Osteoblast (primary cell): ENCODE data around the gene ATP9A. TPM values are rescaled to one million over a fixed set of nuclear protein-coding genes. Genes with fewer than 3 reads are reported as not detected.
"Not testable (repeated sequence)": the region's sequence is repeated elsewhere in the genome, so short reads cannot be mapped to it uniquely, and the experiment has no call there.

Experiments used
- DNase-seq: peaks from one replicate; pipeline ENCODE4 v3.0.0; 2011; ENCODE audit warnings: low spot score, mixed read lengths; ENCODE audit not compliant: insufficient read length; ENCODE audit errors: missing footprints
- H2AFZ ChIP-seq: 2 replicates; pipeline ENCODE4 v1.6.0; 2011; ENCODE audit warnings: mild to moderate bottlenecking, low read length
- H3K27ac ChIP-seq: 2 replicates; pipeline ENCODE4 v1.5.1; 2011; ENCODE audit warnings: mild to moderate bottlenecking, low read depth, low read length, moderate library complexity
- H3K27me3 ChIP-seq: 2 replicates; pipeline ENCODE4 v1.6.0; 2012; ENCODE audit warnings: mild to moderate bottlenecking, control low read depth, inconsistent platforms, low read length, moderate library complexity; ENCODE audit not compliant: insufficient read depth
- H3K36me3 ChIP-seq: 2 replicates; pipeline ENCODE4 v1.5.1; 2011; ENCODE audit warnings: mild to moderate bottlenecking, low read length, control low read depth, moderate library complexity; ENCODE audit not compliant: insufficient read depth
- H3K4me1 ChIP-seq: 2 replicates; pipeline ENCODE4 v1.5.1; 2011; ENCODE audit warnings: mild to moderate bottlenecking, low read length, control low read depth, moderate library complexity; ENCODE audit not compliant: insufficient read depth
- H3K4me2 ChIP-seq: 2 replicates; pipeline ENCODE4 v1.6.0; 2011; ENCODE audit warnings: mild to moderate bottlenecking, low read length; ENCODE audit not compliant: insufficient read depth
- H3K4me3 ChIP-seq: fragments of 200-600 bp; sonication (generic); 3 replicates; pipeline ENCODE4 v1.5.1; 2012; ENCODE audit warnings: mild to moderate bottlenecking, low read length, inconsistent platforms; ENCODE audit not compliant: insufficient read depth
- H3K79me2 ChIP-seq: 2 replicates; pipeline ENCODE4 v1.6.0; 2012; ENCODE audit warnings: mild to moderate bottlenecking, low read length, control low read depth, inconsistent platforms; ENCODE audit not compliant: insufficient read depth
- H3K9me3 ChIP-seq: 2 replicates; pipeline ENCODE4 v1.5.1; 2011; ENCODE audit warnings: low read depth, low read length, control low read depth
- H4K20me1 ChIP-seq: 2 replicates; pipeline ENCODE4 v1.6.0; 2012; ENCODE audit warnings: mild to moderate bottlenecking, low read length, control low read depth; ENCODE audit not compliant: insufficient read depth
- total RNA-seq: library from RNA; depleted of rRNA; stranded (reverse); fragments of >200 nt; gene quantifications from 2 replicates; pipeline ENCODE4 v1.2.3, GENCODE V29; 2012
- TF ChIP-seq, protein P1 (sequence below): IDR thresholded peaks from 2 replicates; pipeline ENCODE4 v1.5.1; 2011; ENCODE audit warnings: mild to moderate bottlenecking, low read depth, low read length, moderate library complexity; ENCODE audit errors: extremely low read depth

Gene ATP9A
- total RNA-seq, 1 donor = 48.9 TPM

DNA sequence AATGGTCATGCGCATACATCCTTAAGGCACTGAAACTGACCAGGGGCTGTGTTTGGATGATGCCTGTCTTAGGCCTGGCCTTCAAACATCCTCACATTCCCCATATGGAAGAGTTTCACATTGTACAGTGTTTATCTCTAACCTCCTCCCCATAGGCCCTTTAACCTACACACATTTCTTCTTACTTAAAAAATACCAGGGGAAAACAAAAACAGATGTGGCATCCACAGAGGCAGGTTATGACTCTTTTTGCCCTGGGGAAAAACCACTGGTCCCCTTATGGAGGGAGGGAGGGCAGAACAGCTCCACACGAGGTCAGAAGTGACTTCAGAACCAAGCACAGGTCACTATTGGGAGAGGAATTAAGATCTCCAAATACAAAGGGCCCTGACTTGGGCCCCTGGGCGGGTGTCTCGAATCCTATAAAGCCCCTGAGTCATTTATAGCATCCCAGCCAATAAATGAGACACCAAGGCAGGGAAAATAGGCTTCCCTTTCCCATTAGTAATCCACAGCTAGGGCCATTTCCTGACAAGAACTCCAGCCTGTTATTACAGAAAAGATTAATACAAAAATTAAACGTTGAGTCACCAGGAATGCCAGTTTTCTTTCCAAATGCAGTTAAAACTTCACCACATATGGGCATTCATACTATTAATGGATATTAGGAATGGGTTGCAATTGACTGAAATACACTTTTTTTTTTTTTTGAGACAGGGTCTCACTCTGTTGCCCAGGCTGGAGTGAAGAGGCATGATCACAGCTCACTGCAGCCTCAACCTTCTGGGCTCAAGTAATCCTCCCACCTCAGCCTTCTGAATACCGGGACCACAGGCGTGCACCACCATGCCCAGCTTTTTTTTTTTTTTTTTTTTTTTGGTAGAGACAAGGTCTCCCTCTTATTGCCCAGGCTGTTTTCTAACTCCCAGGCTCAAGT lies 107.2 kb downstream of the ATP9A start:
- Histone ChIP-seq H3K27me3 (no peaks in the 10 kb centered on the region), H3K27ac (peak overlapping the region; percentile 83), H3K9me3 (no peaks in the 10 kb centered on the region), H3K36me3 (no peaks in the 10 kb centered on the region), H3K4me2 (peak overlapping the region; percentile 39), H2AFZ (no peak overlapping the region), H4K20me1 (no peaks in the 10 kb centered on the region), H3K79me2 (no peaks in the 10 kb centered on the region), H3K4me3 (no peak overlapping the region), H3K4me1 (peaks cover 20% of the 10 kb centered on the region)
- DNase-seq = peak; percentile 93
- TF ChIP-seq, protein P1, sequence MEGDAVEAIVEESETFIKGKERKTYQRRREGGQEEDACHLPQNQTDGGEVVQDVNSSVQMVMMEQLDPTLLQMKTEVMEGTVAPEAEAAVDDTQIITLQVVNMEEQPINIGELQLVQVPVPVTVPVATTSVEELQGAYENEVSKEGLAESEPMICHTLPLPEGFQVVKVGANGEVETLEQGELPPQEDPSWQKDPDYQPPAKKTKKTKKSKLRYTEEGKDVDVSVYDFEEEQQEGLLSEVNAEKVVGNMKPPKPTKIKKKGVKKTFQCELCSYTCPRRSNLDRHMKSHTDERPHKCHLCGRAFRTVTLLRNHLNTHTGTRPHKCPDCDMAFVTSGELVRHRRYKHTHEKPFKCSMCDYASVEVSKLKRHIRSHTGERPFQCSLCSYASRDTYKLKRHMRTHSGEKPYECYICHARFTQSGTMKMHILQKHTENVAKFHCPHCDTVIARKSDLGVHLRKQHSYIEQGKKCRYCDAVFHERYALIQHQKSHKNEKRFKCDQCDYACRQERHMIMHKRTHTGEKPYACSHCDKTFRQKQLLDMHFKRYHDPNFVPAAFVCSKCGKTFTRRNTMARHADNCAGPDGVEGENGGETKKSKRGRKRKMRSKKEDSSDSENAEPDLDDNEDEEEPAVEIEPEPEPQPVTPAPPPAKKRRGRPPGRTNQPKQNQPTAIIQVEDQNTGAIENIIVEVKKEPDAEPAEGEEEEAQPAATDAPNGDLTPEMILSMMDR = no peak

GRCh38 chr20:51659491-51660050 lies 108.6 kb downstream of the ATP9A start:
- Histone ChIP-seq H3K4me1 (peaks cover 20% of the 10 kb centered on the region), H2AFZ (no peak overlapping the region), H3K36me3 (peaks cover 3% of the 10 kb centered on the region), H3K79me2 (no peaks in the 10 kb centered on the region), H3K4me3 (no peak overlapping the region), H3K4me2 (no peak overlapping the region), H4K20me1 (no peaks in the 10 kb centered on the region), H3K27ac (no peak overlapping the region), H3K9me3 (no peaks in the 10 kb centered on the region), H3K27me3 (no peaks in the 10 kb centered on the region)
- no peak for DNase-seq
- TF ChIP-seq, protein P1 = no peak

DNA sequence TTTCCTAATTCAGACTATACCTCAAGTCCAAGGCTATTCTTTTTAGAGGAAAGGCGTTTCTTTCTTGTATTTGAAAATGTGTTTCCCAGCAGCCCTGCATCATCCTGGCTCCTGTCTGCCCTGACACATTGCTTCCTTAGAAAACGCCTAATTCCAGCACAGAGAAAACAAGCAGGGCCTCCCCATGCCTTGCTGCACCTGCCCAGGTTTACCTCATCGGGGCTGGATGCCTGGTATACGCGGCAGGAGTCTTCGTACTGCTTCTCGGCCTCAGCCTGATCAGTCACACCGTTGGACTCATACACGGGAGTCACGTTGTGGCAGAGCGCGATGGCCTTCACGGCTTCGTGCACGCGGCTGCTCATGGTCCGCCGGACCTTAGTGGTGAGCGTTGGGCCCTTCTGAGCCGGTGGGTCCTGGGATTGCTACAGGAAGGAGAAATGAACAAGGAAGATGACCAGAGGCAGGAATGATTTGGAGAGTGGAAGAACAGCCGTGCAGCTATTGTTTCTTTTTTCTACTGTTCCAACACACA lies 111.4 kb downstream of the ATP9A start:
- Histone ChIP-seq H4K20me1 (no peaks in the 10 kb centered on the region), H2AFZ (no peak overlapping the region), H3K27ac (no peak overlapping the region), H3K9me3 (no peaks in the 10 kb centered on the region), H3K79me2 (no peaks in the 10 kb centered on the region), H3K4me2 (no peak overlapping the region), H3K4me3 (no peak overlapping the region), H3K4me1 (peaks cover 17% of the 10 kb centered on the region), H3K27me3 (no peaks in the 10 kb centered on the region), H3K36me3 (peaks cover 7% of the 10 kb centered on the region)
- no peak for DNase-seq
- TF ChIP-seq, protein P1 = no peak

DNA sequence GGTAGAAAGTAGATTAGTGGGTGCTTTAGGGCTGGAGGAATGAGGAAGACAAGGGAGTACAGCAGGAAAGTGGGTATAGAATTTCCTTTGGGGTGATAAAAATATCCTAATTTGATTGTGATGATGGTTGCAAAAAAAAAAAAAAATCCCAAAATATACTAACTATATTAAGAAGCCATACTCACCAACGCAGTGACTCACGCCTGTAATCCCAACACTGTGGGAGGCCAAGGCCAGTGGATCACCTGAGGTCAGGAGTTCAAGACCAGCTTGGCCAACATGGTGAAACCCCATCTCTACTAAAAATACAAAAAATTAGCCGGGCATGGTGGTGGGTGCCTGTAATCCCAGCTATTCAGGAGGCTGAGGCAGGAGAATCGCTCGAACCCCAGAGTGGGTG lies 112.1 kb downstream of the ATP9A start:
- H4K20me1 ChIP-seq, H3K4me2 ChIP-seq, H3K9me3 ChIP-seq, H2AFZ ChIP-seq, H3K79me2 ChIP-seq, DNase-seq, H3K27ac ChIP-seq, H3K36me3 ChIP-seq, H3K27me3 ChIP-seq, H3K4me3 ChIP-seq: not testable (repeated sequence)
- H3K4me1 ChIP-seq = peaks cover 10% of the 10 kb centered on the region
